Ishikawa (cell line): Measurements from ENCODE around the gene GPR39.

Experiments used
- RAD21 ChIP-seq: IDR thresholded peaks from 2 replicates; pipeline ENCODE4 v1.6.1; 2012; ENCODE audit warnings: low read depth
- TAF1 ChIP-seq: IDR thresholded peaks from 2 replicates; pipeline ENCODE4 v1.6.1; 2012; ENCODE audit warnings: low read depth, mild to moderate bottlenecking
- ZBTB7A ChIP-seq: IDR thresholded peaks from 2 replicates; pipeline ENCODE4 v1.6.1; 2012; ENCODE audit warnings: low read depth
- TF ChIP-seq, protein P1 (sequence below): IDR thresholded peaks from 2 replicates; pipeline ENCODE4 v1.6.1; 2012; ENCODE audit warnings: low read depth, mild to moderate bottlenecking

- no peak for TF ChIP-seq TAF1
- TF ChIP-seq, protein P1, sequence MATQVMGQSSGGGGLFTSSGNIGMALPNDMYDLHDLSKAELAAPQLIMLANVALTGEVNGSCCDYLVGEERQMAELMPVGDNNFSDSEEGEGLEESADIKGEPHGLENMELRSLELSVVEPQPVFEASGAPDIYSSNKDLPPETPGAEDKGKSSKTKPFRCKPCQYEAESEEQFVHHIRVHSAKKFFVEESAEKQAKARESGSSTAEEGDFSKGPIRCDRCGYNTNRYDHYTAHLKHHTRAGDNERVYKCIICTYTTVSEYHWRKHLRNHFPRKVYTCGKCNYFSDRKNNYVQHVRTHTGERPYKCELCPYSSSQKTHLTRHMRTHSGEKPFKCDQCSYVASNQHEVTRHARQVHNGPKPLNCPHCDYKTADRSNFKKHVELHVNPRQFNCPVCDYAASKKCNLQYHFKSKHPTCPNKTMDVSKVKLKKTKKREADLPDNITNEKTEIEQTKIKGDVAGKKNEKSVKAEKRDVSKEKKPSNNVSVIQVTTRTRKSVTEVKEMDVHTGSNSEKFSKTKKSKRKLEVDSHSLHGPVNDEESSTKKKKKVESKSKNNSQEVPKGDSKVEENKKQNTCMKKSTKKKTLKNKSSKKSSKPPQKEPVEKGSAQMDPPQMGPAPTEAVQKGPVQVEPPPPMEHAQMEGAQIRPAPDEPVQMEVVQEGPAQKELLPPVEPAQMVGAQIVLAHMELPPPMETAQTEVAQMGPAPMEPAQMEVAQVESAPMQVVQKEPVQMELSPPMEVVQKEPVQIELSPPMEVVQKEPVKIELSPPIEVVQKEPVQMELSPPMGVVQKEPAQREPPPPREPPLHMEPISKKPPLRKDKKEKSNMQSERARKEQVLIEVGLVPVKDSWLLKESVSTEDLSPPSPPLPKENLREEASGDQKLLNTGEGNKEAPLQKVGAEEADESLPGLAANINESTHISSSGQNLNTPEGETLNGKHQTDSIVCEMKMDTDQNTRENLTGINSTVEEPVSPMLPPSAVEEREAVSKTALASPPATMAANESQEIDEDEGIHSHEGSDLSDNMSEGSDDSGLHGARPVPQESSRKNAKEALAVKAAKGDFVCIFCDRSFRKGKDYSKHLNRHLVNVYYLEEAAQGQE = no peak
- no peak for TF ChIP-seq ZBTB7A
- TF ChIP-seq RAD21 = no peak
Measured at GRCh38 chr2:132627536-132627935, 210.9 kb downstream of the GPR39 start.
